NCI-H128 (cell line): Measurements from ENCODE around the gene AGAP1.

ENCODE experiments used
- DNase-seq: peaks from one replicate; lab custom pipeline; 2025; ENCODE audit not compliant: unreplicated experiment; lab: John Stamatoyannopoulos, UW

The AGAP1 gene

DNA sequence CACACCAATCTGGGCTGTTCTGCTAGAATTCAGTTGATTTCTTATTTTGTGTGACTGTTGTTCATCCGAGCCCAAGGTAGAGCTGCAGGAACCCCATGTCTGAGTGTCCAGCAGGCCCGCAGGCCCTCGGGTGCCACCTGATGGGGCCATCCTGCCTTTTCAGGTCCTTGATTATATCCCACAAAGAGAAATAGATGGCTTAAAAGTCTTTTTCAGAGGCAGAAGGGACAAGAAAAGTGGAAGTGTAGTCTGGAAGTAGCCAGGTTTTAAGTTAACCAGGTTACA lies 52.2 kb downstream of the AGAP1 start:
- no peak for DNase-seq

- no peak for DNase-seq
Observed at GRCh38 chr2:235546436-235546835, 52.6 kb downstream of the AGAP1 start.

GRCh38 chr2:235549735-235550377 lies 56.0 kb downstream of the AGAP1 start:
- no peak for DNase-seq

DNA sequence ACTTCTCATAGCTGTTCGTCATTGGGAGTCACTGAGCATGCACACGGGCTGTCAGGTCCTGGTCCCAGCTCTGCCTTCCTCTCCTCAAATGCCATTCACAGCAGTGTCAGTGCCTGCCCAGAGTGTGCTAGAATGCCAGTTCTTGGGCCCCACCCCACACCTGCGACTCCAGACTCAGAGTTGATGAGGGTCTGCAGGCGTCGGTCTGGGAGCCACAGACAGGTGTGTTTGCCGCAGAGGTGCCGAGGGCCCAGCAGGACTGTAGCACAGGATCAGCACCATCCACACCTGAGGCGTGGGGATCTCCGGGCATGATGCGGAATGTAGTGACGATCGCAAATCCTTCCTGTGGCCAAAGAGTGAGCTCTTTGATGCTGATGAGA lies 56.5 kb downstream of the AGAP1 start:
- no peak for DNase-seq

- no peak for DNase-seq
Observed at GRCh38 chr2:235550946-235551345, 57.1 kb downstream of the AGAP1 start.

DNA sequence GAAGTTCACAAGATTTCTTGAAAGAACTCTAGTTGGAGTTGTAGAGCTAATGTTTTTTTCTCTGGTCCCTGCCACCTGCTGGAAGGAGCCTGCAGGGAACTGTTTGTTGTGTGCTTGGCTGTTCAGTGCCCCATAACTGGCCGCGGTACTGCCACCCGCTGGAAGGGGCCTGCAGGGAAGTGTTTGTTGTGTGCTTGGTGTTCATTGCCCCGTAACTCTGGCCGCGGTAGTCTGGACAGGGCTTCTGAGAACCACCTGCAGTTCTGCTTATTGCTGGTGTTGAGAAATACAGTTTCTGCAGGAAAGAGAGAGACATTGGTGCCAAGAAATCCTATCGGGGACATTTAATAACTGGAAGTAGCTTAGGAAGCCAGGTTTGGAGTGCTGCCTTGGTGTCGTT lies 58.1 kb downstream of the AGAP1 start:
- DNase-seq, result no peak

DNA sequence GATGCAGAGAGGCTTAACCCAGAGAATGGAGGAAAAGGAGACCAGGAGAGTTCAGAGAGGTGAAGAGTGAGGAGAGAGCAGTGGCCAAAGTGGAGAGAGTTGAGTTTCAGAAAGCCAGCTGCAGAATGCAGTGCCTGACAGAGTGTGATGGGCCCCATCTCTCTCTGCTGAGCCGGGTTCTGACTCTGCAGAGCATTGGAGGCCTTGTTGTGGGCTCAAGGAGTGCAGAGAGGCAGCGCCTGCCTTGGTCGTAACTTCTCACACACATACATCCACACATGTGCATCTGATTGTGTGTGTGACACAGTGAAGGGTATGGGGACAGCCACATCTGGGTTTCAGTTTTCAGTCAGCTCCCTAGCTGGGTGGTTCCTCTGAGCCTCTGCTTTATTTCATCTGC lies 58.8 kb downstream of the AGAP1 start:
- no peak for DNase-seq

- DNase-seq, result no peak
Observed at GRCh38 chr2:235553291-235553690, 59.4 kb downstream of the AGAP1 start.

DNA sequence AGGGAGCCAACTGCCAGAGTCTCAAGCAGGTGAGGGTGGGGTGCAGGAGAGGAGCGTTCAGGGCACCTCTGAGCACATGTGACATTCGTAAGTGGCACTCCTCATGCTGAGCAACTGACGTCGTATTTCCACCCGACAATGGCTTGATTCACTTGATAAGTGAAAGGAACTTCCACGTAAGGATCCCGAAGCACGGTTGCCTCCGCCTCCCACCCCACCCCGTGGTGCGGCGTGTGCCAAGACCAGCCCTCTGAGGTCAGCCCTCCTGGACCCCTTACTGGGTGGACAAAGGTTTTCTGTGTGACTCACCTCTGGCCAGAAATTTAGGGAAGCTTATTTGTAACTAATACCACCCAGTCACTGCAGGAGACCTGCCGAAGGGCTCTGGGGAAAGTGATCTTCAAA lies 59.9 kb downstream of the AGAP1 start:
- no peak for DNase-seq

GRCh38 chr2:235554385-235554784 lies 60.5 kb downstream of the AGAP1 start:
- no peak for DNase-seq

DNA sequence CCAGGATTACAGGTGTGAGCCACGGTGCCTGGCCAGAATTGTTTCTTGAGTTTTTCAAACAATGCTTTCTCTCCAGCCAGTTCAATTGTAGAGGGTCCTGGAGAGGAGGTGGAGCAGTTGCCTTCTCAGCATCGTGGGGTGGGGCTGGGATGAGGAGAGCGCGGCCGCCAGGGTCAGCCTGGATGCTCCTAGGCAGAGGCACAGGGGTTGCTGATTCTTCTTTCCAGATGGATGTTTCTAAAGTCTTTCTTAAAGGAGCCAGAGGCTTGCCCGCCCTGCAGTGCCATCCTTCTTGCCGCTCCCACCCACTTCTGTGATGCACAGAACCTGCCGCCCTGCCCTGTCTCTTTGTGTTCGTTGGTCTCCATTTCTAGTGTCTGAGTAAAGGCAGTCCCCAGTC lies 61.1 kb downstream of the AGAP1 start:
- DNase-seq, result no peak

DNA sequence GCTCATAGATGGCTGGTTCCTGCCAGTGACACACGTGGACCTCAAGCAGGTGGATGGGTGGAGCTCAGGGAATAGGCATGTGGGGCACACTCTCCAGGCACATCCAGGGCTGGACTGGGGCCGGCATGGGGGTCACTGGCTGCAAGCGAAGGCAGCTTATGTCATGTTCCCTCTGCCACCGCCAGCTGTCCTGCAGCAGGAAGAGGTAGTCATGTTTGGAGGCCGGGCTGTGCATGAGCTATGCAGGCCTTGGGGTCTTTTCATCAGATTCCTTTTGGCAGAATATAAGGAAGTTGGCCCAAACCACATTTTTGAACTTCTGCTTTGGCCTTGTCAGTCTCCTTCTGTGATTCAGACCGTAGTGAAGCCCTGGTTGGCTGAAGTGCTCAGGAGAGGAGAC lies 61.5 kb downstream of the AGAP1 start:
- DNase-seq, result no peak

- no peak for DNase-seq
Observed at GRCh38 chr2:235556086-235556485, 62.2 kb downstream of the AGAP1 start.

- DNase-seq, result no peak
Observed at GRCh38 chr2:235556901-235557300, 63.1 kb downstream of the AGAP1 start.

- no peak for DNase-seq
Observed at GRCh38 chr2:235557903-235558302, 64.1 kb downstream of the AGAP1 start.

- no peak for DNase-seq
Observed at GRCh38 chr2:235558572-235558971, 64.7 kb downstream of the AGAP1 start.

GRCh38 chr2:235560345-235560744 lies 66.5 kb downstream of the AGAP1 start:
- no peak for DNase-seq

- DNase-seq, result no peak
Observed at GRCh38 chr2:235561450-235561849, 67.6 kb downstream of the AGAP1 start.

DNA sequence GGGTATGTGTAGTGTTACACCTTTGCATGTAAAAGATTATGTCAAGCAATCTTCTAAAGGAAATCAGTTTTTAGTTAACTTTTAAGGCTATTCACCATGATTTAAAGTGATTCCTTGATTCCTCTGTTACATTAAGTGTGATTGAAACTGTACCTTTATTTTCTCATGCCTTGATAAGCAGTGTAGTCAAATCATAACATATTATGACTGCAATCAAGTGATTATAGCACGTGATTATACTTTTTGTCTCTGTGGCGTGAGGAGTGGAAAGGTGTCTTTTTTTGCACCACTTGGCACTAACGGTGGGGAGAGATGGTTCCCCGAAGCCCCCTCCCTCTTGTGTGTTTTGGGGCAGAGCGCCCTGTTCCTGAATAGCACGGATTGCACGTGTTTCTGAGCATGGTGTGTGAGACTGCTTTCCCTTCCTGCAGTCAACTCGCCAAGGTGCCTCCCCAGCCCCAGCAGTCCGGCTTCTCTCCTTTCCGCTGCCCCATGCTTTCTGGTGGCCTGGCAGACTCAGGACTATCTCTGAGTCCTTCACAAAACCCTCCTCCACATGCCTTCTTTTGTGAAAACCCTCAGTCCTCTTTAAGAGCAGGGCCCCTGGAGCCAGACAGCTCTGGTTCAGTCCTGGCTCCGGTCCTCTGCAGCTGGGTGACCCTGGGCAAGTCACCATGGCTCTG lies 68.4 kb downstream of the AGAP1 start:
- DNase-seq, result no peak

GRCh38 chr2:235563056-235563910 lies 69.4 kb downstream of the AGAP1 start:
- DNase-seq, result no peak

DNA sequence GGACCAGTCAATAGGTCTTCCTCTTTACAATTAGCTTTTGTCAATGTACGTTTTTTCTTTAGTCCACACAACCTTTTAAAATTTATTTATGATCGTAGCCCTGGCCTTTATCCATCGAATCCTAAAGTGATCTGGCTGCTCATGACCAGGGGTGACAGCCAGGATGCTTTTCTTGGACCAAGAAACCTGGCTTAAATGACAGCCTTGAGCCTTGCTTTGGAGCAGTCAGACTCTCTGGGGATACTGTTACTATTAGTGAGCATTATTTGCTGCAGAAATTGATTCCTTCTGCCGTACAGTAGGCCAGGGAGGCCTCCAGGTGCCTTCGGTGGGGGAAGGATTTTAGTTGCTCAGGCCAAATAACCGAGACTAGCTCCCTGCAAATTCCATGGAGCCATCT lies 70.2 kb downstream of the AGAP1 start:
- no peak for DNase-seq

DNA sequence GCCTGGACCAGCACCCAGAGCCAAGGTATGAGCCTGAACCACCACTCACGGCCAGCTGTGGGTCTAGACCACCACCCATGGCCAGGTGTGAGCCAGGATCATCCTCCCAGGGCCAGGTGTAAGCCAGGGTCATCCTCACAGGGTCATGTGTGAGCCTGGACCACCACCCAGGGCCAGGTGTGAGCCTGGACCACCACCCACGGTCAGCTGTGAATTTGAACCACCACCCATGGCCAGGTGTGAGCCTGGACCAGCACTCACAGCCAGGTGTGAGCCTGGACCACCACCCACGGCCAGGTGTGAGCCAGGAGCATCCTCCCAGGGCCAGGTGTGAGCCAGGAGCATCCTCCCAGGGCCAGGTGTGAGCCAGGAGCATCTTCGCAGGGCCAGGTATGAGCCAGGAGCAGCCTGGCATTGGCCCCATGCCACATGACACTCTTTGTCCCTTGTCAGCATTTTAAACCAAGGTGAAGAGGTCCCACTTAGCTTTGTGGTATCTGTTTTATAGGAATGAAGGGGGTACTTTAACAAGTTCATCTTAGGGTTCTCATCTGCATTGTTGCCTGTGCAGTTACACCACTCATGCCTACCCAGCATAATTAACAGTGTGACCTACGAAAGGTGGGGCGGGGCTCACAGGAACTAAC lies 71.2 kb downstream of the AGAP1 start:
- no peak for DNase-seq
